WTC11 (cell line): ENCODE data around the gene ACBD5.

Experiments
- CTCF ChIP-seq: fragments of 200-600 bp; IDR thresholded peaks from 2 replicates; pipeline ENCODE4 v1.8.0; 2022; ENCODE audit warnings: antibody characterized with exemption
- NR3C1 ChIP-seq: sonication (generic); formaldehyde crosslinking; conservative IDR thresholded peaks from 2 replicates; pipeline ENCODE4 v1.8.1; 2023; ENCODE audit warnings: low read depth, mild to moderate bottlenecking, missing genetic modification reagents
- TCF7 ChIP-seq: sonication (generic); formaldehyde crosslinking; IDR thresholded peaks from 2 replicates; pipeline ENCODE4 v1.8.0; 2022; ENCODE audit warnings: mild to moderate bottlenecking, low read depth, missing genetic modification reagents, moderate library complexity
- TF ChIP-seq, protein P1 (sequence below): sonication (generic); formaldehyde crosslinking; IDR thresholded peaks from 2 replicates; pipeline ENCODE4 v1.8.1; 2023; ENCODE audit warnings: mild to moderate bottlenecking, missing genetic modification reagents, moderate library complexity

- TF ChIP-seq TCF7 (CRISPR knock-in tag), result no peak
- TF ChIP-seq NR3C1 (CRISPR knock-in tag), result no peak
- TF ChIP-seq CTCF, result no peak
- TF ChIP-seq, protein P1, sequence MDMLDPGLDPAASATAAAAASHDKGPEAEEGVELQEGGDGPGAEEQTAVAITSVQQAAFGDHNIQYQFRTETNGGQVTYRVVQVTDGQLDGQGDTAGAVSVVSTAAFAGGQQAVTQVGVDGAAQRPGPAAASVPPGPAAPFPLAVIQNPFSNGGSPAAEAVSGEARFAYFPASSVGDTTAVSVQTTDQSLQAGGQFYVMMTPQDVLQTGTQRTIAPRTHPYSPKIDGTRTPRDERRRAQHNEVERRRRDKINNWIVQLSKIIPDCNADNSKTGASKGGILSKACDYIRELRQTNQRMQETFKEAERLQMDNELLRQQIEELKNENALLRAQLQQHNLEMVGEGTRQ (CRISPR knock-in tag), result no peak
Measured at GRCh38 chr10:27245836-27246235, 5.2 kb upstream of the ACBD5 start.
